HepG2 (cell line): ENCODE measurements around the gene ATP6V0A1. TPM values are rescaled to one million over a fixed set of nuclear protein-coding genes. Genes with fewer than 3 reads are reported as not detected.
"Not testable (repeated sequence)": the region's sequence is repeated elsewhere in the genome, so short reads cannot be mapped to it uniquely, and the experiment has no call there.

Source experiments
- ATAC-seq: fragments of 200-7000 bp; cut with Tn5 transposase; 3 replicates; pipeline ENCODE4 v1.9.1; 2020; ENCODE audit warnings: mild to moderate bottlenecking, moderate library complexity
- BruUV-seq: library from RNA; stranded (reverse); fragments of 400-500 nt; replicated peaks from 2 replicates; lab custom pipeline; 2021; lab: Mats Ljungman, UMichigan
- CTCF ChIA-PET: fragments of 300-600 bp; formaldehyde crosslinking; extraction: SDS; loops from one replicate; lab custom pipeline; 2021; ENCODE audit warnings: low total read pairs, inconsistent platforms, low intra/inter-chr PET ratio; lab: Yijun Ruan, JAX
- POLR2A ChIA-PET: fragments of 350-600 bp; sonication (Branson Sonifier 250); formaldehyde crosslinking; loops from one replicate; lab custom pipeline; 2020; ENCODE audit warnings: antibody characterized with exemption, inconsistent platforms; lab: Yijun Ruan, JAX
- DNase-seq: peaks from one replicate; pipeline ENCODE4 v3.0.0-alpha.2; 2015; ENCODE audit warnings: low spot score
- FAIRE-seq: peaks from 3 replicates; lab custom pipeline; 2011; peaks lifted over from hg19 to GRCh38; lab: Jason Lieb, UNC
- H2AFZ ChIP-seq: one replicate; pipeline ENCODE4 v1.6.1; 2011; ENCODE audit warnings: low read length, inconsistent platforms
- H3K27ac ChIP-seq: fragments of 300-600 bp; 3 replicates; pipeline ENCODE4 v1.8.0; 2011; ENCODE audit warnings: mixed run types, mild to moderate bottlenecking, mixed read lengths, low read length, inconsistent platforms; ENCODE audit not compliant: insufficient read depth; ENCODE audit errors: extremely low read length
- H3K27me3 ChIP-seq, 2 experiments: fragments of 200-600 bp in 1 of 2; 2 replicates in 1 of 2; 3 replicates in 1 of 2; pipeline versions ENCODE4 v1.6.0 to v1.8.0; 2011; ENCODE audit warnings: low read length in 2 of 2, mild to moderate bottlenecking in 2 of 2, moderate library complexity in 2 of 2, inconsistent platforms in 1 of 2; ENCODE audit not compliant: insufficient read depth in 2 of 2, control insufficient read depth in 1 of 2
- H3K36me3 ChIP-seq, 2 experiments: fragments of 200-600 bp in 1 of 2; replicated peaks in 1 of 2; 2 replicates in 1 of 2; 3 replicates in 1 of 2; pipeline versions ENCODE4 v1.5.1 to v1.8.0; 2011; ENCODE audit warnings: low read length in 2 of 2, inconsistent platforms in 1 of 2; ENCODE audit not compliant: insufficient read depth in 2 of 2, control insufficient read depth in 1 of 2
- H3K4me1 ChIP-seq: 2 replicates; pipeline ENCODE4 v1.5.1; 2012; ENCODE audit warnings: low read length, inconsistent platforms; ENCODE audit not compliant: insufficient read depth
- H3K4me2 ChIP-seq: 2 replicates; pipeline ENCODE4 v1.6.0; 2011; ENCODE audit warnings: low read depth, low read length, inconsistent platforms
- H3K4me3 ChIP-seq, 3 experiments: fragments of 200-600 bp in 1 of 3; sonication (generic), shearing (Covaris generic) in 1 of 3; replicated peaks in 1 of 3; 2 replicates each; pipeline ENCODE4 v1.5.1; 2011 to 2016; ENCODE audit warnings: low read length in 3 of 3, inconsistent platforms in 2 of 3, low read depth in 2 of 3, mild to moderate bottlenecking in 2 of 3, control low read depth in 1 of 3, mixed read lengths in 1 of 3; ENCODE audit not compliant: insufficient read depth in 1 of 3
- H3K79me2 ChIP-seq: one replicate; pipeline ENCODE4 v1.6.1; 2011; ENCODE audit warnings: low read length, inconsistent platforms; ENCODE audit not compliant: insufficient read depth
- H3K9ac ChIP-seq: 2 replicates; pipeline ENCODE4 v1.6.0; 2011; ENCODE audit warnings: mild to moderate bottlenecking, low read depth, low read length, inconsistent platforms; ENCODE audit not compliant: insufficient read depth
- H3K9me3 ChIP-seq: 2 replicates; pipeline ENCODE4 v1.5.1; 2012; ENCODE audit warnings: mild to moderate bottlenecking, low read length
- H4K20me1 ChIP-seq: 2 replicates; pipeline ENCODE4 v1.6.0; 2011; ENCODE audit warnings: inconsistent platforms, mild to moderate bottlenecking, low read length, moderate library complexity; ENCODE audit not compliant: insufficient read depth
- WGBS: methylation state at CpG from one replicate; pipeline ENCODE4 v1.1.6; 2017; ENCODE audit warnings: low lambda C conversion rate; 5-methylcytosine and 5-hydroxymethylcytosine counted together
- in situ Hi-C: cut with HindIII; loops from 2 replicates; pipeline ENCODE4 v1.10.0; 2017; ENCODE audit warnings: low pct_unique_long_range_greater_than_20kb; ENCODE audit not compliant: extremely low pct_ligation_motif_present
- intact Hi-C: fragments of 100-400 bp; cut with micrococcal nuclease; formaldehyde crosslinking; loops from one replicate; pipeline ENCODE4 v1.10.0; 2022; ENCODE audit not compliant: unreplicated experiment
- polyA plus RNA-seq, 8 experiments: library from polyadenylated mRNA; depleted of rRNA in 3 of 8; stranded (reverse) in 7 of 8; unstranded in 1 of 8; fragments of >200 nt; fragmentation: Illumina TruSeq in 4 of 8; extraction: Trizol in 4 of 8; gene quantifications; 2 replicates each; pipeline versions ENCODE4 v1.2.1 to v1.2.3, GENCODE V29; 2011 to 2016; ENCODE audit warnings: low read depth in 4 of 8, missing spikeins in 1 of 8, mixed read lengths in 1 of 8; ENCODE audit not compliant: insufficient read depth in 1 of 8
- total RNA-seq, 5 experiments: library from RNA; depleted of rRNA; stranded (reverse); fragments of >200 nt; fragmentation: Illumina TruSeq; extraction: Trizol; gene quantifications; 2 replicates each; pipeline ENCODE4 v1.2.3, GENCODE V29; 2016; ENCODE audit warnings: low read depth in 1 of 5
- TF ChIP-seq, protein P1 (sequence below): sonication (generic); formaldehyde crosslinking; IDR thresholded peaks from 2 replicates; pipeline ENCODE4 v1.4.0; 2020; ENCODE audit warnings: missing genetic modification reagents
- TF ChIP-seq, protein P2 (sequence below): sonication (generic); formaldehyde crosslinking; IDR thresholded peaks from 2 replicates; pipeline ENCODE4 v1.4.0; 2020; ENCODE audit warnings: missing genetic modification reagents

Gene ATP6V0A1
- total and polyA plus RNA-seq, 2 of the 13 experiments (the other 11 are each of a cell fraction or from before 2014, with no cell fraction given) = 27.9 to 54.1 TPM

DNA sequence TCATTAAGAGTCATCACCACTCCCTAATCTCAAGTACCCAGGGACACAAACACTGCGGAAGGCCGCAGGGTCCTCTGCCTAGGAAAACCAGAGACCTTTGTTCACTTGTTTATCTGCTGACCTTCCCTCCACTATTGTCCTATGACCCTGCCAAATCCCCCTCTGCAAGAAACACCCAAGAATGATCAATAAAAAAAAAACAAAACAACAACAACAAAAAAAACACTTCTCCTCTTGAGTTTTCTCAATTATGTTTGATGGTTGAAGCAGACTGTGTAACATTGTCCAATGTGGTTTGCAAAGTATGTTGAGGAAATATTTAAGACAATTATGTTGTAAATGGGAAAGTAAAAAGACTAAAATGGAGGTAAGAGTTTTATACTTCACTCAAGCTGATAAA lies 8.8 kb upstream of the ATP6V0A1 start:
- H3K27ac ChIP-seq, ATAC-seq, H3K79me2 ChIP-seq, H3K36me3 ChIP-seq, H3K9ac ChIP-seq, intact Hi-C loops, CTCF ChIA-PET, H3K4me3 ChIP-seq, H4K20me1 ChIP-seq, H3K27me3 ChIP-seq, DNase-seq, H3K4me2 ChIP-seq, in situ Hi-C loops, H3K9me3 ChIP-seq, POLR2A ChIA-PET, H2AFZ ChIP-seq, BruUV-seq, FAIRE-seq: not testable (repeated sequence)
- H3K4me1 ChIP-seq = peaks cover 21% of the 10 kb centered on the region
- no CpG with 5 or more reads among the region's 2 CpGs for WGBS

DNA sequence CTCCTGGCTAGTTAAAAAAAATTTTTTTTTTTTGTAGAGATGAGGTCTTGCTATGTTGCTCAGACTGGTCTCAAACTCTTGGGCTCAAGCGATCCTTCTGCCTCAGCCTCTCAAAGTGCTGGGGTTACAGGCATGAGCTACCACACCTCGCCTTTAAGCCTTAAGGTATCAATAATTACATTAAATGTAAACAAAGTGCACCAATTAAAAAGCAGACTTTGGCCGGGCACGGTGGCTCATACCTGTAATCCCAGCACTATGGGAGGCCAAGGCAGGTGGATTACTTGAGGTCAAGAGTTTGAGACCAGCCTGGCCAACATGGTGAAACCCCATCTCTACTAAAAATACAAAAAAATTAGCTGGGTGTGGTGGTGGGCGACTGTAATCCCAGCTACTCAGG lies 7.4 kb upstream of the ATP6V0A1 start:
- WGBS = 24% methylated on average over 5 of the region's 5 CpGs
- BruUV-seq, H3K9ac ChIP-seq, H3K79me2 ChIP-seq, CTCF ChIA-PET, H3K4me2 ChIP-seq, H4K20me1 ChIP-seq, H3K4me3 ChIP-seq, DNase-seq, H3K36me3 ChIP-seq, ATAC-seq, H3K9me3 ChIP-seq, FAIRE-seq, intact Hi-C loops, POLR2A ChIA-PET, H3K27ac ChIP-seq, H2AFZ ChIP-seq, in situ Hi-C loops, H3K27me3 ChIP-seq: not testable (repeated sequence)
- peaks cover 21% of the 10 kb centered on the region for H3K4me1 ChIP-seq

DNA sequence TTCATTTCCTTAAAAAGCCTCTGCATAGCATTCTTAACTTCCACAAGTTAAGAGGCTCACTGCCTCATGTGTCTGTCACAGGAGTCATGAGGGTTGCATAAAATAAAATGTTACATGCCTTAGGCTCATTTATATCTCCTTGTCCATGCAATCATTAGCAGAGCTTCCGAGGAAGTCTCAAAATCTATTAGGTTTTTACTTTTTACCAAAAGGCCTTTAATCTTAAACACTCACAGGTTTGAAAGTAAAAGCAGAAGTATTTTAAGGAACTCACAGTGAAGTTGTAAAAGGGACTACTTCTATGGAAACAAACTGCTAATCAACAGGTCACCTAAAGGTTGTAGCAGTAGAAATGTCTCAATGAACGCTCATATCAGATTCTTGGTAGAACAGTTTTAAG lies 5.2 kb upstream of the ATP6V0A1 start:
- Histone ChIP-seq H3K9ac (no peak overlapping the region), H3K4me1 (peaks cover 37% of the 10 kb centered on the region), H3K36me3 (no peaks in the 10 kb centered on the region), H3K4me2 (no peak overlapping the region), H3K4me3 (no peak overlapping the region), H3K9me3 (no peaks in the 10 kb centered on the region), H3K27me3 (no peaks in the 10 kb centered on the region), H2AFZ (no peak overlapping the region), H3K27ac (no peak overlapping the region), H3K79me2 (no peaks in the 10 kb centered on the region), H4K20me1 (no peaks in the 10 kb centered on the region)
- intact Hi-C loops = no loop called here
- FAIRE-seq (no peak), DNase-seq (no peak), ATAC-seq (no peak)
- 38% methylated on average over 2 of the region's 2 CpGs for WGBS
- POLR2A ChIA-PET = no interaction called here
- in situ Hi-C loops = no loop called here
- TF ChIP-seq, protein P1, sequence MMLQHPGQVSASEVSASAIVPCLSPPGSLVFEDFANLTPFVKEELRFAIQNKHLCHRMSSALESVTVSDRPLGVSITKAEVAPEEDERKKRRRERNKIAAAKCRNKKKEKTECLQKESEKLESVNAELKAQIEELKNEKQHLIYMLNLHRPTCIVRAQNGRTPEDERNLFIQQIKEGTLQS = no peak
- TF ChIP-seq, protein P2, sequence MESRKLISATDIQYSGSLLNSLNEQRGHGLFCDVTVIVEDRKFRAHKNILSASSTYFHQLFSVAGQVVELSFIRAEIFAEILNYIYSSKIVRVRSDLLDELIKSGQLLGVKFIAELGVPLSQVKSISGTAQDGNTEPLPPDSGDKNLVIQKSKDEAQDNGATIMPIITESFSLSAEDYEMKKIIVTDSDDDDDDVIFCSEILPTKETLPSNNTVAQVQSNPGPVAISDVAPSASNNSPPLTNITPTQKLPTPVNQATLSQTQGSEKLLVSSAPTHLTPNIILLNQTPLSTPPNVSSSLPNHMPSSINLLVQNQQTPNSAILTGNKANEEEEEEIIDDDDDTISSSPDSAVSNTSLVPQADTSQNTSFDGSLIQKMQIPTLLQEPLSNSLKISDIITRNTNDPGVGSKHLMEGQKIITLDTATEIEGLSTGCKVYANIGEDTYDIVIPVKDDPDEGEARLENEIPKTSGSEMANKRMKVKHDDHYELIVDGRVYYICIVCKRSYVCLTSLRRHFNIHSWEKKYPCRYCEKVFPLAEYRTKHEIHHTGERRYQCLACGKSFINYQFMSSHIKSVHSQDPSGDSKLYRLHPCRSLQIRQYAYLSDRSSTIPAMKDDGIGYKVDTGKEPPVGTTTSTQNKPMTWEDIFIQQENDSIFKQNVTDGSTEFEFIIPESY (CRISPR knock-in tag) = no peak
- BruUV-seq = no TSS peak
- CTCF ChIA-PET = no interaction called here
